ENCODE results near the gene NCAPG.

- TF ChIP-seq CTCF (IDR thresholded peaks at IDR 0.05) (no peak), POLR2A (IDR thresholded peaks at IDR 0.05) (no peak)
Observed at GRCh38 chr4:17865866-17866363, 55.1 kb downstream of the NCAPG start.

Data from testis (tissue), 2 donors.